ENCODE measurements around the gene LLPH.

The LLPH gene

GRCh38 chr12:66142826-66143225 is 12.3 kb upstream of the LLPH start:
- H3K27me3 ChIP-seq (ENCODE audit: control insufficient read depth in 1 of 2, insufficient read depth in 1 of 2, low read length in 2 of 2): no peaks in the 10 kb centered on the region
- no peak overlapping the region for H4K8ac ChIP-seq (ENCODE audit: low read length)
- H3K36me3 ChIP-seq (ENCODE audit: control insufficient read depth in 1 of 2, insufficient read depth in 2 of 2, low read depth in 1 of 2, low read length in 2 of 2): peaks cover 0 to 89% of the 10 kb centered on the region in 2 experiments
- H3K4me2 ChIP-seq (ENCODE audit: low read length, poor library complexity, severe bottlenecking): no peak overlapping the region
- no peak for DNase-seq
- no peak overlapping the region for H2AK5ac ChIP-seq (ENCODE audit: low read length, severe bottlenecking)
- H3K23ac ChIP-seq (ENCODE audit: low read length in 2 of 2): no peak overlapping the region
- peaks cover 6% of the 10 kb centered on the region for H3K79me1 ChIP-seq (replicated peaks; ENCODE audit: low read length, poor library complexity, severe bottlenecking)
- H3K9me3 ChIP-seq (ENCODE audit: control insufficient read depth, low read length): peaks cover 56% of the 10 kb centered on the region
- H2AFZ ChIP-seq (ENCODE audit: low read depth, low read length): no peak overlapping the region
- no peak overlapping the region for H2BK5ac ChIP-seq (ENCODE audit: low read depth, low read length, poor library complexity, severe bottlenecking)
- no peak overlapping the region for H4K91ac ChIP-seq (ENCODE audit: low read length)
- H3K27ac ChIP-seq (ENCODE audit: low read length, poor library complexity, severe bottlenecking): no peak overlapping the region
- no peak overlapping the region for H3K9ac ChIP-seq (ENCODE audit: low read length)
- H3K4me1 ChIP-seq (ENCODE audit: control insufficient read depth, insufficient read depth, low read depth, low read length): no peaks in the 10 kb centered on the region
- no peak overlapping the region for H3K4ac ChIP-seq (ENCODE audit: low read depth in 1 of 2, low read length in 2 of 2)
- no peak overlapping the region for H3K14ac ChIP-seq (ENCODE audit: low read length in 2 of 2)
- no peak overlapping the region for H3K18ac ChIP-seq (ENCODE audit: low read depth in 1 of 2, low read length in 2 of 2)
- no peak overlapping the region for H2BK15ac ChIP-seq (ENCODE audit: low read depth, poor library complexity, severe bottlenecking)
- no peak overlapping the region for H3K4me3 ChIP-seq (ENCODE audit: insufficient read depth in 1 of 2, low read depth in 1 of 2, low read length in 2 of 2)
- H2BK12ac ChIP-seq (ENCODE audit: low read length in 2 of 2): no peak overlapping the region
- no peak overlapping the region for H2BK120ac ChIP-seq (ENCODE audit: low read depth, low read length)

DNA sequence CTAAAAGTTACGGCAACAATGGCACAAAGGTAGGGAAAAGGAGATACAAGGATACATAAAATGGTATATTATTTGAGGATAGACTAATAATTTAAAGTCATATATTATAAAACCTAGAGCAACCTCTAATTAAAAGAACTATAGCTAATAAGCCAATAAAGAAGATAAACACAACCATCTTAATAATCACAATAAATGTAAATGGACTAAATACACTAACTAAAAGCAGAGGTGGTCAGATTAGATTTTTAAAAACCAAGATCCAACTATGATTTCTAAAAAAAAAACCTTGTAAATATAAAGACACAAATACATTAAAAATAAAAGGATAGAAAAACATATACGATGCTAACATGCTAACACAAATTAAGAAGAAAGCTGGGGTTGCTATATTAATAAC is 10.7 kb upstream of the LLPH start:
- H2AFZ ChIP-seq (ENCODE audit: low read depth, low read length): no peak overlapping the region
- no peak overlapping the region for H3K27ac ChIP-seq (ENCODE audit: low read length, poor library complexity, severe bottlenecking)
- no peak overlapping the region for H2BK12ac ChIP-seq (ENCODE audit: low read length in 2 of 2)
- no peak overlapping the region for H3K14ac ChIP-seq (ENCODE audit: low read length in 2 of 2)
- no peak overlapping the region for H2BK5ac ChIP-seq (ENCODE audit: low read depth, low read length, poor library complexity, severe bottlenecking)
- no peak overlapping the region for H4K91ac ChIP-seq (ENCODE audit: low read length)
- peaks cover 0 to 95% of the 10 kb centered on the region in 2 experiments for H3K36me3 ChIP-seq (ENCODE audit: control insufficient read depth in 1 of 2, insufficient read depth in 2 of 2, low read depth in 1 of 2, low read length in 2 of 2)
- H3K18ac ChIP-seq (ENCODE audit: low read depth in 1 of 2, low read length in 2 of 2): no peak overlapping the region
- no peak overlapping the region for H2BK15ac ChIP-seq (ENCODE audit: low read depth, poor library complexity, severe bottlenecking)
- H3K27me3 ChIP-seq (ENCODE audit: control insufficient read depth in 1 of 2, insufficient read depth in 1 of 2, low read length in 2 of 2): no peaks in the 10 kb centered on the region
- no peak for DNase-seq
- H3K4me3 ChIP-seq (ENCODE audit: insufficient read depth in 1 of 2, low read depth in 1 of 2, low read length in 2 of 2): peak overlapping the region in 1 of 2 experiments; percentile 25
- peaks cover 6% of the 10 kb centered on the region for H3K79me1 ChIP-seq (replicated peaks; ENCODE audit: low read length, poor library complexity, severe bottlenecking)
- no peak overlapping the region for H3K4me2 ChIP-seq (ENCODE audit: low read length, poor library complexity, severe bottlenecking)
- H3K9ac ChIP-seq (ENCODE audit: low read length): no peak overlapping the region
- no peak overlapping the region for H3K4ac ChIP-seq (ENCODE audit: low read depth in 1 of 2, low read length in 2 of 2)
- no peak overlapping the region for H2AK5ac ChIP-seq (ENCODE audit: low read length, severe bottlenecking)
- no peak overlapping the region for H2BK120ac ChIP-seq (ENCODE audit: low read depth, low read length)
- no CpG with 5 or more reads among the region's 2 CpGs for WGBS
- H3K9me3 ChIP-seq (ENCODE audit: control insufficient read depth, low read length): peaks cover 60% of the 10 kb centered on the region
- H3K4me1 ChIP-seq (ENCODE audit: control insufficient read depth, insufficient read depth, low read depth, low read length): no peaks in the 10 kb centered on the region
- no peak overlapping the region for H4K8ac ChIP-seq (ENCODE audit: low read length)
- no peak overlapping the region for H3K23ac ChIP-seq (ENCODE audit: low read length in 2 of 2)

DNA sequence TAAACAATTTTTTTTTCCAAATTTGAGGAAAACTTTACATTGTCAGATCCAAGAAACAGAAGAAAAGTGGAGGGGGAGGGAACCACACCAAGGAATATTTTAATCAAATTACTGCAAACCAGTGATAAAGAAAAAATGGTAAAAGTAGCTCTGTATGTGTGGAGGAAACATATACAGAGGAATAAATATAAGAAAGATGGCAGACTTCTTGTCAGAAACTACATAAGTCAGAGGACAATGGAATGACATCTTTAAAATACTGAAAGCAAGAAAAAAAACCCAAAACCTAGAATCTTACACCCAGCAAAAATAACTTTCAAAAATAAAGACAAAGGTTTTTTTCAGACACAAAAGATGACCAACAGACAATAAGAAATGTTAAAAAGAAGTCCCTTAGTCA is 10.2 kb upstream of the LLPH start:
- no peak overlapping the region for H4K8ac ChIP-seq (ENCODE audit: low read length)
- no peak overlapping the region for H2BK12ac ChIP-seq (ENCODE audit: low read length in 2 of 2)
- no peak overlapping the region for H2AK5ac ChIP-seq (ENCODE audit: low read length, severe bottlenecking)
- H3K27ac ChIP-seq (ENCODE audit: low read length, poor library complexity, severe bottlenecking): no peak overlapping the region
- no peak overlapping the region for H3K9ac ChIP-seq (ENCODE audit: low read length)
- H3K4me2 ChIP-seq (ENCODE audit: low read length, poor library complexity, severe bottlenecking): no peak overlapping the region
- H3K27me3 ChIP-seq (ENCODE audit: control insufficient read depth in 1 of 2, insufficient read depth in 1 of 2, low read length in 2 of 2): no peaks in the 10 kb centered on the region
- peaks cover 5% of the 10 kb centered on the region for H3K79me1 ChIP-seq (replicated peaks; ENCODE audit: low read length, poor library complexity, severe bottlenecking)
- H2BK5ac ChIP-seq (ENCODE audit: low read depth, low read length, poor library complexity, severe bottlenecking): no peak overlapping the region
- H3K18ac ChIP-seq (ENCODE audit: low read depth in 1 of 2, low read length in 2 of 2): no peak overlapping the region
- no peak overlapping the region for H2AFZ ChIP-seq (ENCODE audit: low read depth, low read length)
- H3K4ac ChIP-seq (ENCODE audit: low read depth in 1 of 2, low read length in 2 of 2): no peak overlapping the region
- no peak overlapping the region for H2BK120ac ChIP-seq (ENCODE audit: low read depth, low read length)
- H2BK15ac ChIP-seq (ENCODE audit: low read depth, poor library complexity, severe bottlenecking): no peak overlapping the region
- no peak overlapping the region for H3K23ac ChIP-seq (ENCODE audit: low read length in 2 of 2)
- H4K91ac ChIP-seq (ENCODE audit: low read length): no peak overlapping the region
- H3K9me3 ChIP-seq (ENCODE audit: control insufficient read depth, low read length): peaks cover 60% of the 10 kb centered on the region
- no peak overlapping the region for H3K14ac ChIP-seq (ENCODE audit: low read length in 2 of 2)
- no peaks in the 10 kb centered on the region for H3K4me1 ChIP-seq (ENCODE audit: control insufficient read depth, insufficient read depth, low read depth, low read length)
- peak overlapping the region in 1 of 2 experiments; percentile 48 for H3K4me3 ChIP-seq (ENCODE audit: insufficient read depth in 1 of 2, low read depth in 1 of 2, low read length in 2 of 2)
- DNase-seq: peak; percentile 24
- peaks cover 0 to 93% of the 10 kb centered on the region in 2 experiments for H3K36me3 ChIP-seq (ENCODE audit: control insufficient read depth in 1 of 2, insufficient read depth in 2 of 2, low read depth in 1 of 2, low read length in 2 of 2)

DNA sequence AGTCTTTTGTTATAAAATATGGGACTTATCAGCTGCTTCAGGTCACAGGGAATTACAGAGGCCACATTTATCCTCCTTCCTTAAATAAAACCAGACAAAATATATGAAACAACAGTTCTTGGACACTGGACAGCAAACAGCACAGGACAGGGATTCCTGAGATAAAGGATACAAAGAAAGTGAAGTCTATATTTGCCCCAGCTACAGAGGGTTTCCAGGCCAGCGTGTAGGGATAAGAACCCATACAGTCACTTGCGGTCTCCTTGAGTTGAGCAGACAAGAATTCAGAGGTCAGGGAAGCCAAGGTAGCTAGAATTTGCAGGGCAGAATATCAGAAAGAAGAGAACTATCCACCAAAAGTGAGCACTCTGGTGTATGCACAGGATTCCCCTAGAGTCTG is 8.8 kb upstream of the LLPH start:
- Histone ChIP-seq H4K8ac (ENCODE audit: low read length) (no peak overlapping the region), H3K27ac (ENCODE audit: low read length, poor library complexity, severe bottlenecking) (no peak overlapping the region), H2BK15ac (ENCODE audit: low read depth, poor library complexity, severe bottlenecking) (no peak overlapping the region), H2AFZ (ENCODE audit: low read depth, low read length) (no peak overlapping the region), H3K18ac (ENCODE audit: low read depth in 1 of 2, low read length in 2 of 2) (no peak overlapping the region), H3K79me1 (replicated peaks; ENCODE audit: low read length, poor library complexity, severe bottlenecking) (peaks cover 5% of the 10 kb centered on the region), H3K4ac (ENCODE audit: low read depth in 1 of 2, low read length in 2 of 2) (no peak overlapping the region), H2BK12ac (ENCODE audit: low read length in 2 of 2) (no peak overlapping the region), H3K4me3 (ENCODE audit: insufficient read depth in 1 of 2, low read depth in 1 of 2, low read length in 2 of 2) (peak overlapping the region in 1 of 2 experiments; percentile 48), H3K4me1 (ENCODE audit: control insufficient read depth, insufficient read depth, low read depth, low read length) (no peaks in the 10 kb centered on the region), H3K36me3 (ENCODE audit: control insufficient read depth in 1 of 2, insufficient read depth in 2 of 2, low read depth in 1 of 2, low read length in 2 of 2) (peaks cover 0 to 81% of the 10 kb centered on the region in 2 experiments), H3K9me3 (ENCODE audit: control insufficient read depth, low read length) (peaks cover 60% of the 10 kb centered on the region), H3K27me3 (ENCODE audit: control insufficient read depth in 1 of 2, insufficient read depth in 1 of 2, low read length in 2 of 2) (no peaks in the 10 kb centered on the region), H3K14ac (ENCODE audit: low read length in 2 of 2) (no peak overlapping the region), H2BK5ac (ENCODE audit: low read depth, low read length, poor library complexity, severe bottlenecking) (no peak overlapping the region), H2AK5ac (ENCODE audit: low read length, severe bottlenecking) (no peak overlapping the region), H2BK120ac (ENCODE audit: low read depth, low read length) (no peak overlapping the region), H4K91ac (ENCODE audit: low read length) (no peak overlapping the region), H3K4me2 (ENCODE audit: low read length, poor library complexity, severe bottlenecking) (no peak overlapping the region), H3K23ac (ENCODE audit: low read length in 2 of 2) (no peak overlapping the region), H3K9ac (ENCODE audit: low read length) (no peak overlapping the region)
- DNase-seq: no peak
- WGBS: 93% methylated on average over 2 of the region's 2 CpGs
